Ovary (tissue), 9 donors: ENCODE measurements around the gene GPR63. TPM values are rescaled to one million over a fixed set of nuclear protein-coding genes. Genes with fewer than 3 reads are reported as not detected.

Experiments
- DNase-seq, 5 donors: peaks; one replicate each; pipeline ENCODE4 v3.0.0-alpha.2; 2019 to 2020
- H3K27ac ChIP-seq, 2 donors: fragments of 200-600 bp; one replicate each; pipeline versions ENCODE4 v1.5.1 to v1.8.0; 2019 to 2022
- H3K27me3 ChIP-seq: fragments of 200-600 bp; one replicate; pipeline ENCODE4 v1.8.0; 2022
- H3K36me3 ChIP-seq: fragments of 200-600 bp; sonication (generic); one replicate; pipeline ENCODE4 v1.5.1; 2019
- H3K4me1 ChIP-seq: one replicate; pipeline ENCODE4 v1.8.1; 2013; ENCODE audit warnings: mild to moderate bottlenecking, moderate library complexity; ENCODE audit not compliant: insufficient read depth
- H3K4me3 ChIP-seq: fragments of 200-600 bp; sonication (generic); one replicate; pipeline ENCODE4 v1.5.1; 2017
- H3K9me3 ChIP-seq, 2 donors: fragments of 200-600 bp in 1 of 2; sonication (generic) in 1 of 2; one replicate each; pipeline versions ENCODE4 v1.5.1 to v1.8.1; 2013 to 2019; ENCODE audit warnings: mild to moderate bottlenecking in 1 of 2, moderate library complexity in 1 of 2
- CTCF ChIP-seq, 3 donors: fragments of 450-650 bp in 2 of 3; fragments of 200-600 bp in 1 of 3; IDR thresholded peaks; one replicate each; pipeline versions ENCODE4 v1.5.1 to v1.8.0; 2016 to 2022; ENCODE audit warnings: antibody characterized with exemption in 3 of 3, mild to moderate bottlenecking in 1 of 3
- EP300 ChIP-seq: sonication (generic); formaldehyde crosslinking; IDR thresholded peaks from one replicate; pipeline ENCODE4 v1.6.1; 2017; ENCODE audit warnings: antibody characterized with exemption
- POLR2A ChIP-seq: fragments of 450-650 bp; IDR thresholded peaks from one replicate; pipeline ENCODE4 v1.6.1; 2017; ENCODE audit warnings: antibody characterized with exemption, mild to moderate bottlenecking, moderate library complexity
- WGBS, 3 donors: extraction: QIAGEN DNeasy Blood & Tissue Kit in 1 of 3; methylation state at CpG; one replicate each; pipeline versions ENCODE4 v1.1.5 to v1.1.7; 2013 to 2017; 5-methylcytosine and 5-hydroxymethylcytosine counted together
- intact Hi-C, 4 donors: fragments of 100-400 bp; cut with DNase I; formaldehyde crosslinking; loops; one replicate each; pipeline versions ENCODE4 v1.11.0 to v1.15.1; 2022 to 2023
- polyA plus RNA-seq, 2 donors: library from polyadenylated mRNA; stranded (reverse); fragments of 200-250 nt in 1 of 2; fragments of 350-450 nt in 1 of 2; fragmentation: Illumina TruSeq in 1 of 2; extraction: RNeasy Lipid Tissue Mini Kit (QIAGEN cat#74804) in 1 of 2; gene quantifications; one replicate each; pipeline ENCODE4 v1.2.3, GENCODE V29; 2013 to 2014
- total RNA-seq, 7 donors: library from RNA; depleted of rRNA in 2 of 7; stranded (reverse); fragments of >200 nt in 2 of 7; fragmentation: NEBNext Ultra II Directional in 3 of 7; extraction: Animal tissue kit (Norgen Biotek cat#: 25700) in 3 of 7; gene quantifications; one replicate each; pipeline versions ENCODE4 v1.1.0 to v1.2.4, GENCODE V29; 2016 to 2023
- donor health status: DM: no; HTN: no; CAD: no; lungs with moderate emphysema.
- donor health status: DM: no; HTN: no; CAD: no.
- donor health status: Bipolar disorder and iron deficiency.
- donor health status: DM: yes; HTN: yes; CAD: no.
- donor health status: DM: no; HTN: no; CAD: no.
- donor health status: DM: yes; HTN: yes; CAD: no.

GPR63 gene
- total and polyA plus RNA-seq, 9 donors, result 1.3 to 2.5 (median 1.7) TPM

GRCh38 chr6:96775727-96776400 lies 61.4 kb downstream of the GPR63 start:
- DNase-seq, result no peak
- Histone ChIP-seq H3K27ac (no peak overlapping the region), H3K36me3 (no peaks in the 10 kb centered on the region), H3K27me3 (no peaks in the 10 kb centered on the region), H3K4me1 (no peaks in the 10 kb centered on the region), H3K9me3 (no peaks in the 10 kb centered on the region), H3K4me3 (no peak overlapping the region)
- TF ChIP-seq EP300 (no peak), CTCF (IDR thresholded peaks at IDR 0.05) (no peak), POLR2A (no peak)
- 4 to 25% (median 5%) methylated on average over 2 of the region's 2 CpGs for WGBS, 3 donors
- intact Hi-C loops, result no loop called here

- no peak for TF ChIP-seq EP300
- TF ChIP-seq CTCF (IDR thresholded peaks at IDR 0.05), result no peak
- no peak for TF ChIP-seq POLR2A
- H3K4me3 ChIP-seq, result no peak overlapping the region
- DNase-seq, result no peak
- H3K9me3 ChIP-seq, result no peaks in the 10 kb centered on the region
- no peaks in the 10 kb centered on the region for H3K27me3 ChIP-seq
- no peak overlapping the region for H3K27ac ChIP-seq
- no peaks in the 10 kb centered on the region for H3K4me1 ChIP-seq
- intact Hi-C loops, result no loop called here
- H3K36me3 ChIP-seq, result no peaks in the 10 kb centered on the region
Measured at GRCh38 chr6:96766769-96767168, 70.5 kb downstream of the GPR63 start.

DNA sequence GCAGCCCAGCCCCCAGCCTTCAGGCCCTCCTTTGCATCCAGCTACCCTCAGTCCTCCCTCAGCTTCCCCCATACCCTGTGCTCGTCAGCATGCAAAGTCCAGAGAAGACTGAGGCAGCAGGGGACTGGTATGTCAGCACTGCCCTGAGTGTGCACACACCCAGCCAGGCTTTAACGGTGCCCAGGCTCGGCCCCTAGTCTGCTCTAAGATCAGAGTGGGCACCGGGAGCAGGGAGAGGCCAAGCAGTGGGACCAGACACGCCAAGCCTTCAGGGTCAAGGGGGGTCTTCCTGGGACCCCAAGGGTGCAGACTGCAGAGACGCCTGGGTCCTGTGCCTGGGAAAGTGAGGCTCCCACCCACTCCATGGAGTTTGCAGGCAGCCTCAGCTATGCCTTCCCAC lies 74.7 kb downstream of the GPR63 start:
- Histone ChIP-seq H3K27me3 (no peaks in the 10 kb centered on the region), H3K27ac (no peak overlapping the region), H3K4me3 (no peak overlapping the region), H3K36me3 (no peaks in the 10 kb centered on the region), H3K9me3 (no peaks in the 10 kb centered on the region), H3K4me1 (no peaks in the 10 kb centered on the region)
- intact Hi-C loops, result no loop called here
- TF ChIP-seq CTCF (IDR thresholded peaks at IDR 0.05), result no peak
- peak in 1 of 5 donors; percentile 8 for DNase-seq
- WGBS, 3 donors, result 90 to 95% (median 94%) methylated on average over 6 of the region's 6 CpGs

- WGBS, 3 donors, result 93 to 95% (median 93%) methylated on average over 12 of the region's 12 CpGs
- H3K4me1 ChIP-seq, result no peaks in the 10 kb centered on the region
- intact Hi-C loops, result no loop called here
- no peak overlapping the region for H3K4me3 ChIP-seq
- TF ChIP-seq CTCF (IDR thresholded peaks at IDR 0.05) (no peak), POLR2A (no peak), EP300 (no peak)
- H3K36me3 ChIP-seq, result no peaks in the 10 kb centered on the region
- H3K27ac ChIP-seq, result no peak overlapping the region
- H3K9me3 ChIP-seq, result no peaks in the 10 kb centered on the region
- DNase-seq, result no peak
- no peaks in the 10 kb centered on the region for H3K27me3 ChIP-seq
Measured at GRCh38 chr6:96761794-96762193, 75.5 kb downstream of the GPR63 start.
